Measurements from ENCODE around the gene S100A3.
"Not testable (repeated sequence)": the region's sequence is repeated elsewhere in the genome, so short reads cannot be mapped to it uniquely, and the experiment has no call there.

S100A3 gene

GRCh38 chr1:153534226-153534924, 14.7 kb downstream of the S100A3 start:
- no peak for DNase-seq

GRCh38 chr1:153533689-153534201, 15.3 kb downstream of the S100A3 start:
- DNase-seq = no peak

GRCh38 chr1:153532769-153533599, 16.1 kb downstream of the S100A3 start:
- DNase-seq = peak; percentile 63 to 71

- peak in 1 of 2 experiments; percentile 5 for DNase-seq
Measured at GRCh38 chr1:153532181-153532580, 16.9 kb downstream of the S100A3 start.

GRCh38 chr1:153531638-153532037, 17.4 kb downstream of the S100A3 start:
- no peak for DNase-seq

GRCh38 chr1:153527683-153528040, 21.4 kb downstream of the S100A3 start:
- no peak for DNase-seq

- no peak for DNase-seq
Measured at GRCh38 chr1:153527023-153527682, 21.9 kb downstream of the S100A3 start.

GRCh38 chr1:153526132-153526543, 22.9 kb downstream of the S100A3 start:
- no peak for DNase-seq

GRCh38 chr1:153525088-153525728, 23.9 kb downstream of the S100A3 start:
- no peak for DNase-seq

- not testable (repeated sequence) for DNase-seq
Measured at GRCh38 chr1:153522353-153523048, 26.6 kb downstream of the S100A3 start.

GRCh38 chr1:153521808-153522207, 27.2 kb downstream of the S100A3 start:
- DNase-seq = not testable (repeated sequence)

- no peak for DNase-seq
Measured at GRCh38 chr1:153520818-153521476, 28.1 kb downstream of the S100A3 start.

- not testable (repeated sequence) for DNase-seq
Measured at GRCh38 chr1:153520137-153520691, 28.8 kb downstream of the S100A3 start.

GRCh38 chr1:153519242-153519641, 29.8 kb downstream of the S100A3 start:
- DNase-seq = no peak

GRCh38 chr1:153515504-153516394, 33.3 kb downstream of the S100A3 start:
- DNase-seq = peak; percentile 43 to 61

- DNase-seq = no peak
Measured at GRCh38 chr1:153513666-153514065, 35.4 kb downstream of the S100A3 start.

GRCh38 chr1:153513023-153513422, 36.0 kb downstream of the S100A3 start:
- DNase-seq = peak in 1 of 2 experiments; percentile 5

GRCh38 chr1:153510984-153511410, 38.1 kb downstream of the S100A3 start:
- DNase-seq = peak; percentile 69 to 73

- peak; percentile 57 to 62 for DNase-seq
Measured at GRCh38 chr1:153509729-153510354, 39.2 kb downstream of the S100A3 start.

GRCh38 chr1:153509036-153509435, 40.0 kb downstream of the S100A3 start:
- DNase-seq = no peak
